Kidney (tissue), 14 donors: ENCODE measurements around the gene SNAI3. TPM values are rescaled to one million over a fixed set of nuclear protein-coding genes. Genes with fewer than 3 reads are reported as not detected.

ENCODE experiments used
- DNase-seq, 5 donors: peaks; one replicate each; pipeline ENCODE4 v3.0.0-alpha.2; 2013 to 2020
- FAIRE-seq: peaks from 2 replicates; lab custom pipeline; 2012; peaks lifted over from hg19 to GRCh38; lab: Jason Lieb, UNC
- H3K27ac ChIP-seq, 2 donors: one replicate each; pipeline ENCODE4 v1.7.0; 2013; ENCODE audit warnings: low read depth in 2 of 2, low read length in 2 of 2, inconsistent platforms in 1 of 2
- H3K27me3 ChIP-seq: one replicate; pipeline ENCODE4 v1.7.1; 2013; ENCODE audit warnings: low read length, inconsistent platforms; ENCODE audit not compliant: control insufficient read depth, insufficient read depth
- H3K36me3 ChIP-seq, 3 donors: one replicate each; pipeline versions ENCODE4 v1.7.0 to v1.7.1; 2013; ENCODE audit warnings: low read length in 3 of 3, control low read depth in 1 of 3, inconsistent platforms in 1 of 3; ENCODE audit not compliant: insufficient read depth in 3 of 3, control insufficient read depth in 2 of 3
- H3K4me1 ChIP-seq, 3 donors: one replicate each; pipeline versions ENCODE4 v1.7.0 to v1.7.1; 2013; ENCODE audit warnings: low read length in 3 of 3, inconsistent platforms in 1 of 3, low read depth in 1 of 3; ENCODE audit not compliant: control insufficient read depth in 2 of 3, insufficient read depth in 2 of 3
- H3K4me3 ChIP-seq, 3 donors: one replicate each; pipeline versions ENCODE4 v1.7.0 to v1.8.1; 2013; ENCODE audit warnings: low read length in 3 of 3, control low read depth in 1 of 3, inconsistent platforms in 1 of 3
- H3K9ac ChIP-seq, 3 donors: one replicate each; pipeline versions ENCODE4 v1.7.0 to v1.7.1; 2013; ENCODE audit warnings: low read length in 3 of 3, control low read depth in 1 of 3, inconsistent platforms in 1 of 3
- H3K9me3 ChIP-seq, 3 donors: one replicate each; pipeline versions ENCODE4 v1.7.0 to v1.7.1; 2013; ENCODE audit warnings: low read length in 3 of 3, control low read depth in 1 of 3, inconsistent platforms in 1 of 3; ENCODE audit not compliant: control insufficient read depth in 2 of 3, insufficient read depth in 1 of 3
- intact Hi-C: fragments of 100-400 bp; cut with DNase I; formaldehyde crosslinking; loops from one replicate; pipeline ENCODE4 v1.11.1; 2022
- polyA plus RNA-seq: library from polyadenylated mRNA; stranded (reverse); fragments of 350-450 nt; fragmentation: Illumina TruSeq; extraction: RNeasy Lipid Tissue Mini Kit (QIAGEN cat#74804); gene quantifications from one replicate; pipeline ENCODE4 v1.2.3, GENCODE V29; 2014; ENCODE audit warnings: low read depth, low replicate concordance; ENCODE audit not compliant: insufficient read depth
- total RNA-seq: library from RNA; stranded (reverse); fragmentation: NEBNext Ultra II Directional; extraction: Animal tissue kit (Norgen Biotek cat#: 25700); gene quantifications from one replicate; pipeline ENCODE4 v1.2.1, GENCODE V29; 2021
- TF ChIP-seq, protein P1 (sequence below): IDR thresholded peaks from 3 replicates; pipeline ENCODE4 v1.5.1; 2012; ENCODE audit warnings: mild to moderate bottlenecking, moderate library complexity, borderline replicate concordance; ENCODE audit not compliant: insufficient read depth; ENCODE audit errors: extremely low read depth
- donor health status: control.
- donor health status: control.
- donor health status: control.
- donor health status: control.
- donor health status: control.
- donor health status: DM: yes; HTN: yes; CAD: no.
- donor health status: Normal renal cell carcinoma (clear cell type).

SNAI3 gene
- total and polyA plus RNA-seq, 2 donors from 2014 or later: 0.75 to 2.3 TPM

DNA sequence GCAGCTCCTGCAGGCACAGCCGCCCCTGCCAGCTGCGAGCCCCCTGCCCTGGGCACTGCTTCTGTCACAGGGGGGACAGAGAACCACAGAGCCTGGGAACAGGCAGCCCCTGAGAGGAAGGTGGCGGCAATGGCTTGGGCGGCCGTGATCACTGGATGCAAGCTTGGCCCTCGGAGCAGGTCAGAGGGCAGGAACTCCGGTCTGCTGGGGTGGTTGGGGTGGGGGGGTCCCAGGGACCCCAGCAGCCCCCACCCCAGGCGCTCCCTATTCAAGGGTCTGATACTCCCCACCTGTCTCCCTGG lies 33.6 kb downstream of the SNAI3 start:
- no peak overlapping the region for H3K27ac ChIP-seq
- H3K27me3 ChIP-seq: no peaks in the 10 kb centered on the region
- intact Hi-C loops: no loop called here
- DNase-seq (peak in 1 of 5 donors; percentile 56), FAIRE-seq (no peak)
- peaks cover 0 to 12% (median 3%) of the 10 kb centered on the region in 3 donors for H3K4me1 ChIP-seq
- H3K9me3 ChIP-seq: no peaks in the 10 kb centered on the region
- H3K9ac ChIP-seq: no peak overlapping the region
- no peak overlapping the region for H3K4me3 ChIP-seq
- TF ChIP-seq, protein P1, sequence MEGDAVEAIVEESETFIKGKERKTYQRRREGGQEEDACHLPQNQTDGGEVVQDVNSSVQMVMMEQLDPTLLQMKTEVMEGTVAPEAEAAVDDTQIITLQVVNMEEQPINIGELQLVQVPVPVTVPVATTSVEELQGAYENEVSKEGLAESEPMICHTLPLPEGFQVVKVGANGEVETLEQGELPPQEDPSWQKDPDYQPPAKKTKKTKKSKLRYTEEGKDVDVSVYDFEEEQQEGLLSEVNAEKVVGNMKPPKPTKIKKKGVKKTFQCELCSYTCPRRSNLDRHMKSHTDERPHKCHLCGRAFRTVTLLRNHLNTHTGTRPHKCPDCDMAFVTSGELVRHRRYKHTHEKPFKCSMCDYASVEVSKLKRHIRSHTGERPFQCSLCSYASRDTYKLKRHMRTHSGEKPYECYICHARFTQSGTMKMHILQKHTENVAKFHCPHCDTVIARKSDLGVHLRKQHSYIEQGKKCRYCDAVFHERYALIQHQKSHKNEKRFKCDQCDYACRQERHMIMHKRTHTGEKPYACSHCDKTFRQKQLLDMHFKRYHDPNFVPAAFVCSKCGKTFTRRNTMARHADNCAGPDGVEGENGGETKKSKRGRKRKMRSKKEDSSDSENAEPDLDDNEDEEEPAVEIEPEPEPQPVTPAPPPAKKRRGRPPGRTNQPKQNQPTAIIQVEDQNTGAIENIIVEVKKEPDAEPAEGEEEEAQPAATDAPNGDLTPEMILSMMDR: no peak
- H3K36me3 ChIP-seq: peaks cover 0 to 3% (median 0%) of the 10 kb centered on the region in 3 donors

DNA sequence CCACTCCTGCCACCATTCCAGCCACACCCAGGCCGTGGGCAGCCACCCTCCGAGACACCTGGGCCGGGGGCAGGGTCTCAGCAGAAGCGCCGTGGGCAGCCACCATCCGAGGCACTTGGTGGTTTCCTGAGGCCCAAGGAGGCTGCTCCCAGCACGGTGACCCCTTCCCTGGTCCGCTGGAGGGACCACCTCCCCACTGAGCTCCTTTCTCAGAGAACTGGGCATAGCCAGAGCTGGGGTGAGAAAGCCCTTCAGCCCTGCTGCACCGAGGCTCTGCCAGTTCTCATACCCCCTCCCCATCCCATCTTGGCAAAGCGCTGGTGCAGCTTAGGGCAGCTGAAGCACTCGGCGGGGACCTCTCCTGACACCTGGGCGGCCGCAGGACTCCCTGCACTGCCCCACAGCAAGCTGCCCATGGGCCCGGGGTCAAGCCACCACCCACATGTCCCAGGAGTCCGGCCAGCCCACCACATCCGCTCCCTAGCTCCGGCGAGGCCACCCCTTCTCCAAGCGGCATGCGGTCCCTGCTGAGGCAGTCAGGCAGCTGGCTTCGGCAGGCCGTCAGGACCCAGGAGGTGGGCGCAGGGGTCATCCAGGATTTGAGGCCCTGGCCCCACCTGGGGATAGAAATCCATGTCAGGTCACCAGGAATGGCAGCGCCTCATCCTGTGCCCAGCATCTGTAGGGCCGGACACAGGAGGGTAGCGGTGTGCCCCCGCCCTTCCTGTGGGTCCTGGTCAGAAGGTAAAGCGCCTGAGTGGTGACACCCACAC lies 34.1 kb downstream of the SNAI3 start:
- peak overlapping the region; percentile 62 to 63 for H3K27ac ChIP-seq
- no peak overlapping the region for H3K9ac ChIP-seq
- TF ChIP-seq, protein P1: no peak
- H3K4me1 ChIP-seq: peaks cover 0 to 12% (median 3%) of the 10 kb centered on the region in 3 donors
- H3K4me3 ChIP-seq: no peak overlapping the region
- H3K36me3 ChIP-seq: peaks cover 0 to 3% (median 0%) of the 10 kb centered on the region in 3 donors
- FAIRE-seq (no peak), DNase-seq (peak in 1 of 5 donors; percentile 83)
- intact Hi-C loops: no loop called here
- H3K27me3 ChIP-seq: no peaks in the 10 kb centered on the region
- no peaks in the 10 kb centered on the region for H3K9me3 ChIP-seq

DNA sequence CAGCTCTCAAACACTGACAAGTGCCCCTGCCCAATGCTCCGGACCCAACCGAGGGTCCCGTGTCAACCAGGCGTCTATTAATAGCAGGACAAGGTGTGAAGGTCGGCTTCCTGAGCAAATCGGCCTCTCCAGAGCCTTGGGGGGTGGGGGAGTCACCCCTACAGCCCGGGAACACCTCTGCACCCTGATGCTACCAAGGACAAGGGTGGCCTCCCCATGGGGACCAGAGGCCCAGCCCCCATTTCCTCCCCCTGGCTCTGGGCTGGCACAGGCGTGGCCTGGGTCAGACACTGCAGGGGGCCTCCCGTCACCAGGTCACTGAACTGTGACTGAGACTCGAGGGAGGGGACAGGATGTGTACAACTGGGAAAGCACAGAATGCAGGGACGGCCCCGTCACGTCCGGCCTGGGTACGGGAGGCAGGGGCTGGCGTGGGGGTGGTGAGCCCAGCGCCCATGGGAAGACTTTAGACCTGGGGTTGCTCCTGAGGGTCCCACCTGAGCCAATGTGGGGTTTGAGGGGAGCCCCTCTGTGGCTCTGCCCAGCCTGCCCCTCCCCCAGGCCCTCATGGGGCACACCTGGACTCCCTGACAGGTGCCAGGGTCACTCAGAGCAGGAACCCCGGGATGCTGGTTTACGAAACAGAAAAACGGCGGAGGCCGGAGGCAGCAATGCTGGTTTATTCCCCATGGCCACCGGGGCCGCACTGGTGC lies 34.9 kb downstream of the SNAI3 start:
- H3K9me3 ChIP-seq: no peaks in the 10 kb centered on the region
- peak overlapping the region in 2 of 3 donors; percentile 11 to 78 for H3K9ac ChIP-seq
- FAIRE-seq (no peak), DNase-seq (peak; percentile 91 to 96 (median 93))
- H3K27me3 ChIP-seq: no peaks in the 10 kb centered on the region
- H3K27ac ChIP-seq: peak overlapping the region; percentile 63 to 70
- peaks cover 0 to 3% (median 0%) of the 10 kb centered on the region in 3 donors for H3K36me3 ChIP-seq
- TF ChIP-seq, protein P1: no peak
- peaks cover 0 to 12% (median 3%) of the 10 kb centered on the region in 3 donors for H3K4me1 ChIP-seq
- intact Hi-C loops: no loop called here
- peak overlapping the region; percentile 39 to 73 (median 39) for H3K4me3 ChIP-seq
